Brain microvascular endothelial cell (primary cell): Measurements from ENCODE around the gene HBS1L.

ENCODE experiments used
- DNase-seq: peaks from one replicate; pipeline ENCODE4 v3.0.0-alpha.2; 2020
- H3K27ac ChIP-seq: fragments of 250-450 bp; sonication (Bioruptor Pico); 2 replicates; pipeline ENCODE4 v1.5.1; 2020; ENCODE audit warnings: mild to moderate bottlenecking, moderate library complexity
- H3K27me3 ChIP-seq: fragments of 250-450 bp; sonication (Bioruptor Pico); replicated peaks from 2 replicates; pipeline ENCODE4 v1.5.1; 2020; ENCODE audit warnings: mild to moderate bottlenecking
- H3K36me3 ChIP-seq: fragments of 250-450 bp; sonication (Bioruptor Pico); replicated peaks from 2 replicates; pipeline ENCODE4 v1.5.1; 2020; ENCODE audit warnings: mild to moderate bottlenecking
- H3K4me3 ChIP-seq: 2 replicates; pipeline ENCODE4 v1.5.1; 2011; ENCODE audit warnings: low read depth, mild to moderate bottlenecking, control low read depth, low read length, moderate library complexity
- CTCF ChIP-seq: IDR thresholded peaks from 2 replicates; pipeline ENCODE4 v1.5.1; 2011; ENCODE audit warnings: low read depth, mild to moderate bottlenecking, moderate library complexity, low read length, control low read depth, inconsistent platforms; ENCODE audit errors: missing control alignments
- in situ Hi-C: cut with HindIII; loops from 2 replicates; pipeline ENCODE4 v1.10.0; 2017; ENCODE audit warnings: low sequenced_read_pairs, low pct_ligation_motif_present

HBS1L gene

DNA sequence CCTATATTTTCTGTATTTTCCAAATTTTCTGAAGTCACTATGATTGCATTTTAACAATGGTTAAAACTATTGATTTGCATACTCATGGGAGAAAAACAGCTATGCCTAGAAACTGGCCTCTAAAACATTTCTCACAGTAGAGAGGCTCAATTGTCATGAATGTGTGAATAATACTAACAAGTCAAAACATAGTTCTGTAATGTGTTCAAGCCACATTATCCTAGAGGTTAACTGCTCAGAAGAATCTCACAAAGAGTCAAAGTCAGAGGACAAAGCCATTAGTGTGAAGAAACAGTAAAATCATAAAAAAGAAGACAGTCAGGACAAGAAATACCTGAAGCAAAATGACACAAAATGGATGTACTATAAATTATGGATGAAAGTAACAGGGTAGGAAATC lies 92.2 kb downstream of the HBS1L start:
- Histone ChIP-seq H3K27ac (no peak overlapping the region), H3K36me3 (peaks cover 8% of the 10 kb centered on the region), H3K4me3 (no peak overlapping the region), H3K27me3 (no peaks in the 10 kb centered on the region)
- in situ Hi-C loops: no loop called here
- TF ChIP-seq CTCF: no peak
- no peak for DNase-seq

- no peak for DNase-seq
- peaks cover 8% of the 10 kb centered on the region for H3K36me3 ChIP-seq
- H3K27me3 ChIP-seq: no peaks in the 10 kb centered on the region
- TF ChIP-seq CTCF: no peak
- no peak overlapping the region for H3K27ac ChIP-seq
- H3K4me3 ChIP-seq: no peak overlapping the region
- in situ Hi-C loops: no loop called here
These were observed 93.3 kb downstream of the HBS1L start for GRCh38 chr6:134961366-134961765.

DNA sequence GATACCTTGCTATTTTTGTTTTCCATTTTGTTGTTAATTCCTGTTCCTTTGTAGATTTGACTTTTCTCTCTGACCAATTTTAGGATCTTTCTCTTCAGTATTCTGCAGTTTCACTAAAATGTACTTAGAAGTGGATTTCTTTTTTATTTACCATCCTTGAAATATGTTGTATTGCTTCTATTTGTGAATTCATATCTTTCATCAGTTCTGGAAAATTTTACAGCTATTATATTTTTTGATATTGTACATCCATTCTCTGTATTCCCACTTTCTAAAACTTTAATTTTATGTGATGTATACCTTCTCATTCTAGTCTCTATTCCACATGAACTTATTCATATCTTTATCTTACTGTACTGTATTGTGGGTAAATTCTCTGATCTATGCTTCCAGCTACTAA lies 95.0 kb downstream of the HBS1L start:
- in situ Hi-C loops: no loop called here
- no peak for DNase-seq
- Histone ChIP-seq H3K4me3 (no peak overlapping the region), H3K27me3 (no peaks in the 10 kb centered on the region), H3K36me3 (no peaks in the 10 kb centered on the region), H3K27ac (no peak overlapping the region)
- no peak for TF ChIP-seq CTCF

- Histone ChIP-seq H3K27ac (no peak overlapping the region), H3K36me3 (no peaks in the 10 kb centered on the region), H3K27me3 (no peaks in the 10 kb centered on the region), H3K4me3 (no peak overlapping the region)
- TF ChIP-seq CTCF: no peak
- in situ Hi-C loops: no loop called here
- no peak for DNase-seq
These were observed 97.9 kb downstream of the HBS1L start for GRCh38 chr6:134956676-134957075.

GRCh38 chr6:134956032-134956431 lies 98.6 kb downstream of the HBS1L start:
- Histone ChIP-seq H3K4me3 (no peak overlapping the region), H3K27ac (no peak overlapping the region), H3K27me3 (no peaks in the 10 kb centered on the region), H3K36me3 (no peaks in the 10 kb centered on the region)
- no peak for DNase-seq
- no peak for TF ChIP-seq CTCF
- in situ Hi-C loops: no loop called here

GRCh38 chr6:134954272-134955000 lies 100.2 kb downstream of the HBS1L start:
- no peak overlapping the region for H3K4me3 ChIP-seq
- in situ Hi-C loops: no loop called here
- DNase-seq: no peak
- no peak for TF ChIP-seq CTCF
- H3K27ac ChIP-seq: no peak overlapping the region
- H3K36me3 ChIP-seq: no peaks in the 10 kb centered on the region
- H3K27me3 ChIP-seq: no peaks in the 10 kb centered on the region
